ENCODE data around the gene KCTD4.
"Not testable (repeated sequence)": the region's sequence is repeated elsewhere in the genome, so short reads cannot be mapped to it uniquely, and the experiment has no call there.

The KCTD4 gene

GRCh38 chr13:45200701-45201232 lies at the start of gene KCTD4:
TSS of gene KCTD4 (minus strand) at chr13:45201045. CDS start at chr13:45194567, 6,478 bp downstream.
- in situ Hi-C loops (cut with MboI; ENCODE audit: low sequenced_read_pairs), result no loop called here

- in situ Hi-C loops (cut with MboI; ENCODE audit: low sequenced_read_pairs), result no loop called here
Measured at GRCh38 chr13:45249662-45250061, 48.8 kb upstream of the KCTD4 start.

DNA sequence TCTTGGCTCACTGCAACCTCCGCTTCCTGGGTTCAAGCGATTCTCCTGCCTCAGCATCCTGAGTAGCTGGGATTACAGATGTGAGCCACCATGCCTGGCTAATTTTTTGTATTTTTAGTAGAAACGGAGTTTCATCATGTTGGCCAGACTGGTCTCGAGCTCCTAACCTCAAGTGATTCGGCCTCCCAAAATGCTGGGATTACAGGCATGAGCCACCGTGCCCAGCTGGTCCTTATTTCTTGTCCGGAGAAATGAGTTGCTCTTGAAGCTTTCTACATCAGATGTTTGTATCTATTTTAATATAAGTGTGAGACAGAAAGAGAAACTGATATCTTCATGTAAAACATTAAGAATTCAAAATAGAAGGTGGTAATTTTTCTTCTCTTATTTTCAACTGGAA lies 43.9 kb upstream of the KCTD4 start:
- in situ Hi-C loops (cut with MboI; ENCODE audit: low sequenced_read_pairs), result not testable (repeated sequence)

DNA sequence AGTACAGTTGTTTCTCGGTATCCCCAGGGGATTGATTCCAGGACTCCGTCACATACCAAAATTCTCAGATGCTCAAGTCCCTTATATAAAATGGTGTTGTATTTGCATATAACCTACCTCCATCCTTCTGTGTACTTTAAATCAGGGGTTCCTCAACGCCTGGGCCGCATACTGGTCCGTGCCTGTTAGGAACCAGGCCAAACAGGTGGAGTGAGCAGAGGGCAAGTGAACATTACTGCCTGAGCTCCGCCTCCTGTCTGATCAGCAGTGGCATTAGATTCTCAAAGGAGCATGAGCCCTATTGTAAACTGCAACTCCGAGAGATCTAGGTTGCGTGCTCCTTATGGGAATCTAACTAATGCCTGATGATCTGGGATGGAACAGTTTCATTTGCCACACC lies 42.2 kb upstream of the KCTD4 start:
- in situ Hi-C loops (cut with MboI; ENCODE audit: low sequenced_read_pairs), result no loop called here

GRCh38 chr13:45242524-45242923 lies 41.7 kb upstream of the KCTD4 start:
- in situ Hi-C loops (cut with MboI; ENCODE audit: low sequenced_read_pairs), result no loop called here

DNA sequence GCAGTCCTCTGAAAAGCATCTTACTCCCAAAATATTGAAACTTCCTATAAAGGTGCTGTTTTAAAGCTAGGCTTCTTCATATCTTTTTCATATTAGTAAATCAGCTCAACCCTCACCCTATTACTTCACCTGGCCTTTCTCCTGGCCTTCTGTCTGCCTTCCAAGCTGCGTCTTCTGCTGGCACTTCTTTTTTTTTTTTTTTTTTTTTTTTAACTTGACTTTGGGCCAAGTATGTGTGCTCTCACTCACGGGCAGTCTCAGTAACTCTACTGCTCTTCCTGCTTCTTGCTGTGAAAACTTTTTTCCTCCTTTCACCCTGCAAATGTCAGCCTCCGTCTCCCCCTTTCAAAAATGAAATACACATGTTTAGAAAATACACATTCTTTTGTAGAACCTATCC lies 41.2 kb upstream of the KCTD4 start:
- in situ Hi-C loops (cut with MboI; ENCODE audit: low sequenced_read_pairs), result no loop called here

DNA sequence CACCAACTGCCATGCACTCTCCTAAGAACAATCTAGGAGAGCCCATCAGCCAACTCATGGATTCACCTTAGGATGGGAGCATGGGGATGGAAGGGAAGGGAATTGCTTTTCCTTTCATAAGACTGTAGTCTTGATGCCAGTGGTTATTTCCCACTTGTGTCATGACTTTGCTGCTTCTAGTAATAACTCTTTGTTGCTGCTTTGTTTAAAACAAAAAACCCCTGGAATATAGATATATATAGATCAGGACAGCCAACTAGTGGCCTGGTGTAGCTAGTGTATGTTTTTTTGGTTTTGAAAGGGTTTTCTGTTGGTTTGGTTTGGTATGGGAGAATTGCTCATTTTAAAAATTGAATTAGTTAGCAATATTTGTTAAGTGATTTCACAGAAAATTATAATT lies 39.3 kb upstream of the KCTD4 start:
- in situ Hi-C loops (cut with MboI; ENCODE audit: low sequenced_read_pairs), result no loop called here

DNA sequence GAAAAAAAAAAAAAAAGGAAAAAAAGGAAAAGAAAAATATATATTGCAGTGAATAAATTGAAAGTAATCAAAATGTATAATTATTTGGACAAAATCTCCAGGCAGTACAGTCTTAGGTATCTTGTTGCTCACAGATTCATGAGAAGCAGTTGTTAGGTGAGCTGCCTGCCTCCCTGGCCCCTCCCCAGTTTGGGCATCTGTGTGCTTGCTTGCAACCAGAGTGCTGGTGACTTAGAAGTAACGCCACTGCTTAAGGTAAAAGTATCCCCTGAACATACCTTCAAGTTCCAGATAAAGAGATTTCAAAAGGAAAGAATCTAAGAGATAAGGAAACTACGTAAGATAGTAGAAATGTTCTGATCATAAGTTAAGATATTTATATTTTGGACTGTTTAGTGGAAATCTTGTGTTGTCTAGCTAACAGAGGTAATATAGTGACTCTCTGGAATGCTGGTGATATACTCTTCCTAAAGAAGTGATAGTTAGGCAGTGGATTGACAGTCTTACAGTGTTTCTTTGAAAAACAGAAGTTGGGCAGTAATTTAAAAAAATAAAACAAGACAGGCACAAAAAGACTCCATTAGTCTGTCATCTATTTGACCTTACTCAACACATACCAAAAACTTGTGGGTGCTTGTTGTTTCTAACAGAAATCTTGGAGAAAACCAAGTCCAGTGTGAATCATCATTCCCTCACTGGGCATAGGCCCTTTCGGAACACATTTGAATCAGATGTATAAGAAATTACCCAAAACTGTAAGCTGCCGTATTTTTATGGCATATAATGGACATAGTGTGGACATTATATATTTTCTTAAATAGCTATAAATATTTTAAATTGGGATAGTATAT lies 38.3 kb upstream of the KCTD4 start:
- in situ Hi-C loops (cut with MboI; ENCODE audit: low sequenced_read_pairs), result no loop called here

- in situ Hi-C loops (cut with MboI; ENCODE audit: low sequenced_read_pairs), result no loop called here
Measured at GRCh38 chr13:45232591-45232990, 31.7 kb upstream of the KCTD4 start.

DNA sequence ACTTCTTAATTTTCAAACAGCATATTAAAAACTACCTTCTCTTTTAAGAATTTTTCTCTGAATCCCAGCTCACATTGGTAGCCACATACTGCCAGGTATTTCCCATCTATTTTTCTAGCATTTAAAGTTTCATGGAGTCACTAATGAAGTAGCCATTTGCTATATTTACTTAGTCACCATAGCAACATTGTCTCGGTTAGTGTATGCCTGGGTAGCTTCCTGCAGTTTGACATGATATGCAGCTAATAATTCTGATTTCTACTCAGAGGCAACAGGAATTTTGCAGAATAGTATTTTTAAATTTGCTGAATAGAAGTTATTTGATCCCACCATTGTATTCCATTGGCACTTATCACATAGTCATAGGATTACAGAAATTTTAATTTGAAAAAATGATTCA lies 30.9 kb upstream of the KCTD4 start:
- in situ Hi-C loops (cut with MboI; ENCODE audit: low sequenced_read_pairs), result no loop called here

- in situ Hi-C loops (cut with MboI; ENCODE audit: low sequenced_read_pairs), result no loop called here
Measured at GRCh38 chr13:45231305-45231704, 30.5 kb upstream of the KCTD4 start.

- in situ Hi-C loops (cut with MboI; ENCODE audit: low sequenced_read_pairs), result no loop called here
Measured at GRCh38 chr13:45229172-45229571, 28.3 kb upstream of the KCTD4 start.

GRCh38 chr13:45228002-45228401 lies 27.2 kb upstream of the KCTD4 start:
- in situ Hi-C loops (cut with MboI; ENCODE audit: low sequenced_read_pairs), result no loop called here

DNA sequence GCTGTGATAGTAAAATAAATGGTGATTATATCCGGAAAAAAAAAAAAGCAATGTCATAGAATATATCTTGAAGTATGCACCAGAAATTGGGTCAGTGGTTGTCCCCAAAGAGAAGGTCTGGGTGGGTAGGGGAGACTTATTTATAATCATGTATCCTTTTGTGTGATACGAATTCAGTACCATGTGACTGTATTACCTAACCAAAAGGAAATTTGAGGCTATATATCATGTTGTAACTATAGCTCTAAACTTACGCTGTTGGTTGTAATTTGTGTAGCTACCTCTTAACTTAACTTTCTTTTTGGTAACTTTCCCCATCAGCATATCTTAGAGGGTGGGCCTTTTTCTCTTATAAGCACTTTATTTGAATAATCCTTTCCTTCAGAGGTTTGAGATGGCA lies 25.2 kb upstream of the KCTD4 start:
- in situ Hi-C loops (cut with MboI; ENCODE audit: low sequenced_read_pairs), result no loop called here

GRCh38 chr13:45225370-45225769 lies 24.5 kb upstream of the KCTD4 start:
- in situ Hi-C loops (cut with MboI; ENCODE audit: low sequenced_read_pairs), result no loop called here

GRCh38 chr13:45224176-45224575 lies 23.3 kb upstream of the KCTD4 start:
- in situ Hi-C loops (cut with MboI; ENCODE audit: low sequenced_read_pairs), result no loop called here

DNA sequence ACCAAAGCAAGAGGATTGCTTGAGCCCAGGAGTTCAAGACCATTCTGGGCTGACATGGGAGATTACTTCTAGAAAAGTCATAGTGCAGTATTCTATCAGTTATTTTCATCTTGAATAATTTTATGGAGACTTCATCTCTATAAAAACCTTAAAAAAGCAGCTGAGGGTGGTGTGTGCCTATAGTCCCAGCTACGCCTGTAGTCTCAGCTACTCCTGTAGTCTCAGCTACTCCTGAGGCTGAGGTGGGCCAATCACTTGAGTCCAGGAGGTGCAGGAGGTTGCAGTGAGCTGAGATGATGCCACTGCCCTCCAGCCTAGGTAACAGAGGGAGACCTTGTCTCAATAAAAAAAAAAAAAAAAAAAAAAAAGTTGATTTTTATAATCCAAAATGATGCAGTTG lies 22.1 kb upstream of the KCTD4 start:
- in situ Hi-C loops (cut with MboI; ENCODE audit: low sequenced_read_pairs), result no loop called here

- in situ Hi-C loops (cut with MboI; ENCODE audit: low sequenced_read_pairs), result no loop called here
Measured at GRCh38 chr13:45222516-45222915, 21.7 kb upstream of the KCTD4 start.

GRCh38 chr13:45220403-45220802 lies 19.6 kb upstream of the KCTD4 start:
- in situ Hi-C loops (cut with MboI; ENCODE audit: low sequenced_read_pairs), result no loop called here

- in situ Hi-C loops (cut with MboI; ENCODE audit: low sequenced_read_pairs), result no loop called here
Measured at GRCh38 chr13:45219938-45220375, 19.1 kb upstream of the KCTD4 start.

- in situ Hi-C loops (cut with MboI; ENCODE audit: low sequenced_read_pairs), result no loop called here
Measured at GRCh38 chr13:45219123-45219891, 18.5 kb upstream of the KCTD4 start.

DNA sequence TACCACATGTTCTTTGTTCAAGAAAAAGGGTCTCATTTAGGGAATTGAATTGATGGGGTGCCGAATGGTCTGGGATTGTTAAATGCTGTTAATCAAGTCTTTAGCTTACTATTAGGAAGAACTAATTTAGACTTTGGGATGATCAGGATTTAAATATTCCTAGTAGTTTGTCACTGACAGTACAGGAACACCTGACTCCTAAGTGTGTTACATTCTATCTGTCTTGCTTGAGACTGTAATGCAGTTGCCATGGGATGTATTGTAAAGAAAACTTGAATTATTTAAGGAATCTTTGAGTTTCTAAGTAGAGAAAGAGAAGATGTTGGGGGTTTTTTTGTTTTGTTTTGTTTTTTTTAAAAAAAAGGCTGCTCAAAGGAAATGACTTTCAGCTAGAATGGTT lies 17.8 kb upstream of the KCTD4 start:
- in situ Hi-C loops (cut with MboI; ENCODE audit: low sequenced_read_pairs), result no loop called here

Data from HL-60/S4 treated with phorbol 12-myristate 13-acetate at 8.2 ng/mL for 4 days and 3 days (cell line).